Ammon's horn (tissue), 1 donor: Measurements from ENCODE around the gene SKA3.
"Not testable (repeated sequence)": the region's sequence is repeated elsewhere in the genome, so short reads cannot be mapped to it uniquely, and the experiment has no call there.

ENCODE experiments used
- DNase-seq: peaks from one replicate; pipeline ENCODE4 v3.0.0-alpha.2; 2016; ENCODE audit warnings: low spot score

The SKA3 gene

GRCh38 chr13:21176215-21176981 lies at the start of gene SKA3, which contains the start of gene MRPL57:
Gene SKA3 (minus strand): TSS chr13:21176552. CDS start chr13:21176477, 75 bp downstream.
Gene MRPL57 (plus strand): TSS chr13:21176658. CDS start chr13:21176917, 259 bp downstream.
- peak; percentile 92 for DNase-seq

GRCh38 chr13:21225082-21225481 lies 48.7 kb upstream of the SKA3 start:
- DNase-seq, result no peak

GRCh38 chr13:21221268-21221667 lies 44.9 kb upstream of the SKA3 start:
- DNase-seq, result no peak

GRCh38 chr13:21219716-21220115 lies 43.4 kb upstream of the SKA3 start:
- DNase-seq, result not testable (repeated sequence)

- DNase-seq, result no peak
These were observed 42.7 kb upstream of the SKA3 start for GRCh38 chr13:21219036-21219381.

GRCh38 chr13:21218351-21219035 lies 42.1 kb upstream of the SKA3 start:
- DNase-seq, result no peak

- no peak for DNase-seq
These were observed 40.0 kb upstream of the SKA3 start for GRCh38 chr13:21216332-21216731.

- not testable (repeated sequence) for DNase-seq
These were observed 39.1 kb upstream of the SKA3 start for GRCh38 chr13:21215419-21215818.

DNA sequence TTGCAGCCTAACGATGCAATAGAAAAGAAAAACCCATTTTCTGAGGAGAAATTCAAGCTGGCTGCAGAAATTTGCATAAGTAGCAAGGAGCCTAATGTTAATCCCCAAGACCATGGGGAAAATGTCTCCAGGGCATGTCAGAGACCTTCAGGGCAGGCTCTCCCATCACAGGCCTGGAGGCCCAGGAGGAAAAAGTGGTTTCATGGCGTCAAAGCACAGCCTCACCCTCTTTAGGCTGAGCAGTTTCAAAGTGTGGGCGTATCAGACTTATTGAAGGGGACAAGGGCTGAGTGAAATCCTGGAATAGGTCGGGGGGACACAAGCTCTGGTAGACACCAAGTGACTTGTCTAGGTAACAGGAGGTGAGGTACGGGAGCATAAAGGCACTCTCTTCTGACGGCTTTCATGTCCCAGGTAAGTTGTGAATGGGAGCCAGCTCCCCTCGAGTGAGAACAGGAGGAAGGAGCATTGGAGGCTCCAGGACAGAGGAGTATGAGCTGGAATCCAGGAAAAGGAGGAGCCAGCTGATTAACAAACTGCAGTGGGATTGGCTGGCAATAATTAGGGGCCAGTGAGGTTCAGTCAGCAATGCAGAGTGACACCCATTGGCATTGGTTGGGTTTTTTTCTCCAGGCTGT lies 35.9 kb upstream of the SKA3 start:
- DNase-seq, result peak; percentile 15

DNA sequence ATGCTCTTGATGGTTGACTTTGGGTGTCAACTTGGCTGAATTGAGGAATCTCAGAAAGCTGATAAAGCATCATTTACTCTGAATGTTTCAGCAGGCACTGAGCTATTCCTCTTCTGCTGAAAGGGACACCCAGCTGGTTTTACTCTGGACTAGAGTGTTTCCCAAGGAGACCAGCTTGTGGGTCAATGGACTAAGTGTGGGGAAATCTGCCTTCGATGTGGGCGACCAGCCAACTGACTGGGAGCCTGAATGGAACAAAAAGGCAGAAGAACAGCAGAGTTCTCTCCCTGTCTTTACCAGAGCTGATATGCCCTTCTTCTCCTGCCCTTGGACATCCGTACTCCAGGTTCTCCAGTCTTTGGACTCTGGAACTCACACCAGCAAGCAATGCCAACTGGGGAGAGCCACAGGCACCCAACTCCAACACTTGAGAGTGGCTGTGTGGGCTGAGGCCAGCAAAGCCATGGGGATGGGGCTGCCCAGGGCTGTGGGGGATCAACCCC lies 32.4 kb upstream of the SKA3 start:
- DNase-seq, result no peak

GRCh38 chr13:21202767-21203531 lies 26.6 kb upstream of the SKA3 start:
- peak; percentile 18 for DNase-seq

GRCh38 chr13:21201456-21202190 lies 25.3 kb upstream of the SKA3 start:
- DNase-seq, result not testable (repeated sequence)

- DNase-seq, result not testable (repeated sequence)
These were observed 22.0 kb upstream of the SKA3 start for GRCh38 chr13:21198391-21198790.

- DNase-seq, result not testable (repeated sequence)
These were observed 21.4 kb upstream of the SKA3 start for GRCh38 chr13:21197606-21198225.

GRCh38 chr13:21194756-21195155 lies 18.4 kb upstream of the SKA3 start:
- not testable (repeated sequence) for DNase-seq

GRCh38 chr13:21186410-21186809 lies 10.1 kb upstream of the SKA3 start:
- not testable (repeated sequence) for DNase-seq

DNA sequence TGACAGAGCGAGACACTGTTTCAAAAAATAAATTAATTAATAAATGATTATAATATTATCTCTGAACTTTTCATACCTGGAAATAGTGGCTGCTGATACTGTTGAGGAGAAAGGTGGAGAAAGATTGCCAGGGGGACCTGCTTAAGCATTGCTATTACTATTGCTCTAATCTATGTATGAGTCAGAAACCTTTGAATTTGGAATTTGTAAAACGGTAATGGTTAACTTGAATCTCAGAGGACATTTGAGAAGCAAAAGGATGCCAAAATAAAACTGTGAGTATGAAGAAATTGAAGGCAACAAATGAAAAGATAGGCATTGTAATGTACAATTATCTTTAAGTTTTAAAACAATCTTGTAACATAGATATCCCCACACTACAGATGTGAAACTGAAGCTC lies 5.3 kb upstream of the SKA3 start:
- DNase-seq, result no peak

DNA sequence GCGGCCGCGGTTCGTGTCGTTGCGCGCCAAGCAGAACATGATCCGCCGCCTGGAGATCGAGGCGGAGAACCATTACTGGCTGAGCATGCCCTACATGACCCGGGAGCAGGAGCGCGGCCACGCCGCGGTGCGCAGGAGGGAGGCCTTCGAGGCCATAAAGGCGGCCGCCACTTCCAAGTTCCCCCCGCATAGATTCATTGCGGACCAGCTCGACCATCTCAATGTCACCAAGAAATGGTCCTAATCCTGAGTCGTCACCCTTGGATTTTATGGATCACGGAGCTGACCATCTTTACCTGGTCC lies 581 bp upstream of the SKA3 start:
- DNase-seq, result no peak

GRCh38 chr13:21175656-21176214 lies 617 bp downstream of the SKA3 start:
- DNase-seq, result no peak

DNA sequence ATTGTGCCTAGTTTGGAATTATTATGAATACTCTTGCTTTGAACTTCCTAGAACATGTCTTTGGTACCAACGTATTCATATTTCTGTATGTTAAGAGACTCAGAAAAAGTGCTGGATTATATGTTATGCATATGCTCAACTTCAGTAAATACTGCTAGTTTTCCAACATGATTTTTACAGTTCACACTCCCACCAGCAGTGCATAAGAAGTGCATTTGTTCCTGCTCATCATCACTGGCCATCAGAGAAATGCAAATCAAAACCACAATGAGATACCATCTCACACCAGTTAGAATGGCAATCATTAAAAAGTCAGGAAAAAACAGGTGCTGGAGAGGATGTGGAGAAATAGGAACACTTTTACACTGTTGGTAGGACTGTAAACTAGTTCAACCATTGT lies 2.6 kb downstream of the SKA3 start:
- not testable (repeated sequence) for DNase-seq

- no peak for DNase-seq
These were observed 4.9 kb downstream of the SKA3 start for GRCh38 chr13:21171420-21171819.
